ENCODE results near the gene ASTN2.

DNA sequence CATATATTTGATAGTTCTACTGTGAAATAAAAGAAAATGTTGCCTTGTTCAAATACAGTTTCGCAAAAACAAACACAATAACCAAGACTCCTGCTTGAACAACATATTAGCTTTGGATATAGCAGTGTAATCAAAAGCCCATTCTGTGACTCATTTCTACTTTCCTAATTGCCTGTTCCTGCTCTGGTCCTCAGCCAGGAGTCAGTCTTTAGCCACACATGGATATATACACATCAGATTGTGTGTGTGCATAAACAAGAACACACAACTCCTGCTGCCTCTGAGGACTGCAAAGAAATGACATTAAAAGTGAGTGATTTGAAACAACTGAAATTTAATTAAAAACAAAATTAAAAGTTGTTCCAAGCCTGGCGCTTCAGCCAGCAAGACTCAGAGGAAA lies 393.0 kb downstream of the ASTN2 start:
- TF ChIP-seq POLR2A (IDR thresholded peaks at IDR 0.05; ENCODE audit: low read depth, low read length), result no peak
- TF ChIP-seq CTCF (IDR thresholded peaks at IDR 0.05; ENCODE audit: extremely low read depth in 1 of 2, insufficient read depth in 1 of 2, low read depth in 1 of 2, low read length in 2 of 2), result no peak
- no peak for TF ChIP-seq EZH2 (IDR thresholded peaks at IDR 0.05; ENCODE audit: borderline replicate concordance, low read depth, low read length, severe bottlenecking)
- no peak for TF ChIP-seq POLR2AphosphoS5 (IDR thresholded peaks at IDR 0.05; ENCODE audit: insufficient read depth, low read depth, low read length)
- no peak for TF ChIP-seq JUN (IDR thresholded peaks at IDR 0.05; ENCODE audit: borderline replicate concordance, insufficient read depth, insufficient read length, low read depth)

Data from endothelial cell of umbilical vein (primary cell).